CD4-positive, alpha-beta T cell treated with Interleukin-15 for 4 hours (primary cell): ENCODE results near the gene PPIP5K2.
"Not testable (repeated sequence)": the region's sequence is repeated elsewhere in the genome, so short reads cannot be mapped to it uniquely, and the experiment has no call there.

Source experiments
- DNase-seq: peaks from one replicate; pipeline ENCODE4 v3.0.0-alpha.2; 2020; ENCODE audit warnings: low spot score

Gene PPIP5K2

GRCh38 chr5:103122242-103122641 is 2.1 kb downstream of the PPIP5K2 start:
- DNase-seq = no peak

GRCh38 chr5:103126557-103126956 is 6.5 kb downstream of the PPIP5K2 start:
- no peak for DNase-seq

DNA sequence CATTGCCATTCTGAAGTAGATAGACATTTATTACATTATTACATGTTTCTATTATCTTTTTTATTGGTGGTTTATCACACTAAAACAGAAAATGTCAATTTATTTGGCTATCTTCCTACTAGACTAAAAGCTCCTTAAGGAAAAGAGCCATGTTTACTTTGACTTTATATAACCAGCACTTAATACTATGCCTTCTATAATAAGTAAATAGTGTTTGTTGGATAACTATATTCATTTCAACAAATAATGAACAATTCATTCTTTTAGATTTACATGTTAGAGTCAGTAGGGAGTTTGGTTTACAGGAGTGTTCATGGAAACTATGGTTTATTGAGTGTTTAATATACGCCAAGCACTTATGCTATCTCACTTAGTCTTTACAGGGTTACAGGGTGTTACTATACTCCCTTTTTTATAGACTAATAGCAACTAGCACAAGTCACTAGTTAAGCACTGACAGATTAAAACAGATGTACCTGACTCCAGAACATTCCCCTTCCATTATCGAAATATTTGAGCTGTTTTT is 7.3 kb downstream of the PPIP5K2 start:
- DNase-seq = no peak

DNA sequence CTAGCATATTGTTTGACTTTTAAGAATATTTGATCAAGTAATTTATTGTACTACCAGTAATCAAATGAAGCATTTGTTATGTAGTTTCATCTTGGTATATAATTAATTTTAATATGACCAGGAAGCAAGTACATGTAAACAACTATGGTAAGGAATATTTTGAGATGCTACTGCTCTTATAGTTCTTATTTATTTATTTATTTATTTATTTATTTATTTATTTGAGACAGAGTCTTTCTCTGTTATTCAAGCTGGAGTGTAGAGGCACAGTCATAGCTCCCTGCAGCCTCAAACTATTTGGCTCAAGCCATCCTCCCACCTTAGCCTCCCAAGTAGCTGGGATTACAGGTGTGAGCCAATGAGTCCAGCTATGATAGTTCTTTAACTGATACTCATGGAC is 8.1 kb downstream of the PPIP5K2 start:
- no peak for DNase-seq

GRCh38 chr5:103132684-103133083 is 12.6 kb downstream of the PPIP5K2 start:
- no peak for DNase-seq

- DNase-seq = no peak
Observed at GRCh38 chr5:103133231-103133630, 13.1 kb downstream of the PPIP5K2 start.

DNA sequence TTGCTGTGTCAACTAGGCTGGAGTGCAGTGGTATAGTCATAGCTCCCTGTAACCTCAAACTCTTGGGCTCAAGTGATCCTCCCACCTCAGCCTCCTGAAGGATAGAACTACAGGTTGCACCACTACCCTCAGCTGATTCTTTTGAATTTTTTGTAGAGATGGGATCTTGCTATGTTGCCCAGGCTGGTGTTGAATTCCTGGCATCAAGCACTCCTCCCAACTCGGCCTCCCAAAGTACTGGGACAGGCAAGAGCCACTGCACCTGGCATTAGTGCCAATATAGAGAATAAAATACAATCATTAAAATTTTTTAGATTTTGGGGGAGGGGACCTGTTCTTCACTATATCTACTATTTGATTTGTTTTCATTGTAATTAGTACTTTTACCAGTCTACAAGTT is 15.4 kb downstream of the PPIP5K2 start:
- no peak for DNase-seq

DNA sequence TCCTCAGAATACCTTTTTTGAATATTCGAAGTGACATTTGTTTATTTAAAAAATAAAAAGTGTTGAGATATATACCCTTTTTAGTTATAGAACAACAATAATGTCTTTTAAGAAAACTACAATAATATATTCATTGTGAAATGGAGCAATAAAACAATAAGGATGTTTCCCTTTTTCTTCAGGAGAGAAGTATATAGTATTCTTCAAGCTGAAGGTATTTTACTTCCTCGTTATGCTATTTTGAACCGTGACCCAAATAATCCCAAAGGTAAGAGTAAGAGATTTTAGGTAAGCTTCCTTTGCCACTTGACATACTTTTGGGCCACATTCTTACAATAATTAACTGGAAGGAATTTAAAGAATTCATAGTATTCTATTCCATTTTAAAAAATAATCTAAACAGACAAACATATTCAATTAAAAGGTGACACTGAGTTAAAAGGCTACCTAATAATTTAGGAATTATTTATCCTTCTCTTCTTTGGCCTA is 18.1 kb downstream of the PPIP5K2 start:
- no peak for DNase-seq

DNA sequence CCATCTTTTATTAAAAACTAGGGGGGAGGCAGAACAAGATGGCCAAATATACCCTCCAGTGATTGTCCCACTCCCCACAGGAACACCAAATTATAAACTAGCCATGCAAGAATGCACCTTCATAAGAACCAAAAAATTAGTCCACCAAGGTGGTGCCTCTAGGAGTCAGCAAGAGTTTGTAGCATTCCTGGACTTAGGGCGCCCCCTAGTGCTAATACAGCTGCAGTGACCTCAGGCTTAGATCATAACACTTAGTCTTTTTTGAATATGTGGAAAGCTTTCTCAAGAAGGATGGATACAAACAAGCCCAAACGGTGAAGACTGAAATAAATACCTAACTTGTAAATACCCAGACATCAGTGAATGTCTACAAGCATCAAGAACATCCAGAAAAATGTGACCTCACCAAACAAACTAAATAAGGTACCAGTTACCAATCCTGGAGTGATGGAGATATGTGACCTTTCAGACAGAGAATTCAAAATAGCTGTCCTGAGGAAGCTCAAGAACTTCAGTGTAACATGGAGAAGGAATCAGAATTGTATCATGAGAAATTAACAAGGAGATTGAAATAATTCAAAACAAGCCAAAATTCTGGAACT is 19.3 kb downstream of the PPIP5K2 start:
- DNase-seq = peak; percentile 86

DNA sequence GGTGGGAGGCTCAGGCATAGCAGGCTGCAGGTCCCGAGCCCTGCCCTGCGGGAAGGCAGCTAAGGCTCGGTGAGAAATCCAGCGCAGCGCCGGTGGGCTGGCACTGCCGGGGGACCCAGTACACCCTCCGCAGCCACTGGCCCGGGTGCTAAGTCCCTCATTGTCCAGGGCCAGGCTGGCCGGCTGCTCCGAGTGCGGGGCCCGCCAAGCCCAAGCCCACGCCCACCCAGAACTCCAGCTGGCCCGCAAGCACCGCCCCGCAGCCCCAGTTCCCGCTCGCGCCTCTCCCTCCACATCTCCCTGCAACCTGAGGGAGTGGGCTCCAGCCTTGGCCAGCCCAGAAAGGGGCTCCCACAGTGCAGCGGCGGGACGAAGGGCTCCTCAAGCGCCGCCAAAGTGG is 22.0 kb downstream of the PPIP5K2 start:
- DNase-seq = not testable (repeated sequence)

- no peak for DNase-seq
Observed at GRCh38 chr5:103145196-103145595, 25.1 kb downstream of the PPIP5K2 start.

DNA sequence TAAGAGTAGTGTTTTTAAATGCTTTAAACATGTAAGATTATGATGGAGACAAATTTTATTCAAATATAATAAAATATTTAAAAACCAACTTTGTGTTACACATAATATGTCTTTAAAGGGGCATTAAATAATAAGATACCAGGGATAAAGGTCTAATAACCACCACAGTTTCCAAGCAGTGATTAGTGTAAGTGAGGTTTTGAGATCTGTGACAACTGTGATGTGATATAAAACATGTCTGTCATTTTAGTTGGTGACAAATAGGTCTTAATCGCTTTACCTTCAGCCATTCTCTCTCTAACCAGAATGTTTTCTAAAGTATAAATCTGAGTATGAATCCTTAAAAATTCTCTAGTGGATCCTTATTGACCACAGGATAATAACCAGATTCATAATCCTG is 28.1 kb downstream of the PPIP5K2 start:
- DNase-seq = no peak

DNA sequence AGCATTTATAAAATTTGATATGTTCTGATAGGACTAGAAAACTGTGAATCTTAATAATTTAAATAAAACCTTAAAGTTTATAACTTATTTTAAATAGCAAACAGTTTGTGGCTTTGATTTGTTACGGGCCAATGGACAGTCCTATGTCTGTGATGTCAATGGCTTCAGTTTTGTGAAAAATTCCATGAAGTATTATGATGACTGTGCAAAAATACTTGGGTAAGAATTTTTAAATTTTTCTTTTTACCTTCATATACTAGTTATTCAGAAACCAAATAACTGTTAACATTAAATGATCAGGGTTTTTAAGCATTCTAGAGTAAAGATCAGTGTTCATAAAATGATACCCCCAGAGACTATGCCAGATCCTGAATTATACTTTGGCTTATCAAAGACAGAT is 31.1 kb downstream of the PPIP5K2 start:
- DNase-seq = no peak

DNA sequence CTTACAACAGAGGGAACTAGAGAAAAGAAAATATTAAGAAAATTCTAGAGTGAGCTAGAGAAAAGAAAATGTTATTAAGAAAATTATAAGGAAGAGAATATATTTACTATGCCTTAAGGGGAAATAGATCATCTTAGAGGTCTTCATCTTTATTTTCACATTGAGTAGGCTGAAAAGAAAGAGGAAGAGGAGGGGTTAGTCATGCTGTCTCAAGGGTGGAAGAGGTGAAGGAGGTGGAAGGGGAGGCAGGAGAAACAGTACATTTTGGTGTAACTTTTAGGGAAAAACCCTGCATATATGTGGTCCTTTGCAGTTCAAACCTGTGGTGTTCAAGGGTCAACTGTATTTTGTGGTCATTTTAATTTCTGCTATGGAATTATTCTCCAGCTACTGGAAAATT is 46.6 kb downstream of the PPIP5K2 start:
- no peak for DNase-seq

- DNase-seq = no peak
Observed at GRCh38 chr5:103174147-103174546, 54.0 kb downstream of the PPIP5K2 start.

DNA sequence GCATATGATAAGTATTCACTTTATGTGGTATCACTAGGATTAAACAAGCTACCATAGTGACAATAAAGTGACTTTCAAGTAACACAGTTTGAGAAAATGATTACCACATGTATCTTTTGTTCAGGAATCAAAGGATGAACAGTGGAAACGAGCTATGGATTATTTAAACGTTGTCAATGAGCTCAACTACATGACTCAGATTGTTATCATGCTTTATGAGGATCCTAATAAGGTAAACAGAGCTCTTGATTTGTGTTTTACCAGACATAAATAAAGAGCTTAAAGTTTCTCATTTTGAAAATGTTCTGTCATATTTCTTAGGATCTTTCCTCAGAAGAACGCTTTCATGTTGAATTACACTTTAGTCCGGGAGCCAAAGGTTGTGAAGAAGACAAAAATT is 57.4 kb downstream of the PPIP5K2 start:
- DNase-seq = no peak

GRCh38 chr5:103178167-103178566 is 58.1 kb downstream of the PPIP5K2 start:
- no peak for DNase-seq

GRCh38 chr5:103186152-103186551 is 66.1 kb downstream of the PPIP5K2 start:
- no peak for DNase-seq

DNA sequence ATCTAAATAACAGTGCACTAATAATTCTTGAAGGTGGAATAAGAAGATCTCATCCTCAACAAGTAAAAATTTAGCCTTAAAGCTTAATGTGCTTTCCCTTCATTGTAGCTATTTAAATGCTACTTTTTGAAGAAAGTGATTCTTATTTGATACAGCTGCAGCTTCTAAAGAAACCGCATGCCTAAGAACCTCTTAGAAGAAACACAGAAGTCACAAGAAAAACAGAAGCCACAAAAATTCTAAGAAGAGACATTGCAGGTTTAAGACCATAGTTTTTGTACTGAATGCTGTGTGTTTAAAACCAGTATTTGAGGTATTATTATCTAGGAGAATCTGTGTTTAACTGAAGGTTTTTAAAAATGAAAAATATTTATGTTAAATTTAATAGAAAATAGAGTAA is 68.3 kb downstream of the PPIP5K2 start:
- no peak for DNase-seq

- no peak for DNase-seq
Observed at GRCh38 chr5:103203226-103203625, 83.1 kb downstream of the PPIP5K2 start.

- not testable (repeated sequence) for DNase-seq
Observed at GRCh38 chr5:103204990-103205389, 84.9 kb downstream of the PPIP5K2 start.

DNA sequence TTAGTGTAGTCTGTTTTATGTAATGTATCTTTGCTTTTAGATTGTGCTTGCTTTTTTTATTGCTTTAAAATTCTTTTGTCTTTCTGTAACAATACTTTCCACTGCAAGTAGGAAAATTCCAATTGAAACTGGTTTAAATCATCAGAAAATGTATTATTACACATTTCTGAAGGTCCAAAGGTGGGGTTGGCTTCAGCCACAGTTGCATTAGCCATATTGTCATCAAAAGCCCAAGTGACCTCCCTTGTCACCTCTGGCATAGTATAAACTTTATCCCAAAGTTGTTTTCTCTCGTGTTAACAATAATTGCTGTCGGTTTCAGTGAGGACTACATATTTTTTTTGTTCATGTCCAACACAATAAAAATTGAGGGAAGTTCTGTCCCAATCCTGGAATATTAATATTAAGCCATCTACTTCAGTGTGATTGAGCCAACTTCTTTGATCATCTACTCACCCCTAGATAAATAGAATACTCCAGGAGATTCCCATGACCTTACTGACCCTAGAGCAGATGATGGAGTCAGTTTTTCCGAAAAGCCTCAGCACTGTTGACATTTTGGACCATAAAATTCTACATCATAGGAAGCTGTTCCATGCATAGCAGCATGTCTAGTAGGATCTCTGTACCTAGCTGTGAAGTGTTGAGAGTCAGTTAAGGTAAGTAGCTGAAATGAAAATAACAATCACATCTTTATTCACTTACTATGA is 86.0 kb downstream of the PPIP5K2 start:
- DNase-seq = no peak

- no peak for DNase-seq
Observed at GRCh38 chr5:103207011-103207410, 86.9 kb downstream of the PPIP5K2 start.

DNA sequence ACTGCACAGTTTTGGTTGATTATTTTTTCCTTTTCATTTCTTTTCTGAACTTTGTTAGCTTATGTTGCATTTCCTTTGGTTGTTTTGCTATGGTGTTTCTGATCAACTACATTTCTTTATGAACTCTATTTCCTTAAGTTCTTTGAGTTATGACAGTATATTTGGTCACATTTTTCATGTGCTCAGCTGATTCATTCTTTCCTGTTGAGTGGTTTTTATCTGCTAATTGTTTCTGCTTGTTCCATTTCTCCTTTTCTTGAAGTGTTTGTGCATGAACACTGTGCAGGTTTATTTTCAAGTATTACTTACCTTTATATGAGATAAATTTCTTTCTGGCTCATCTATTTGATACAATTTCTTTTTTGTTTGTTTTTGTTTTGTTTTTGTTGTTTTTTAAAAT is 87.6 kb downstream of the PPIP5K2 start:
- no peak for DNase-seq
